Inferior parietal cortex (tissue), 1 donor: ENCODE measurements around the gene GALNTL6.

ENCODE experiments used
- DNase-seq: peaks from one replicate; pipeline ENCODE4 v3.0.0-alpha.2; 2016; ENCODE audit errors: extremely low spot score

Gene GALNTL6

DNA sequence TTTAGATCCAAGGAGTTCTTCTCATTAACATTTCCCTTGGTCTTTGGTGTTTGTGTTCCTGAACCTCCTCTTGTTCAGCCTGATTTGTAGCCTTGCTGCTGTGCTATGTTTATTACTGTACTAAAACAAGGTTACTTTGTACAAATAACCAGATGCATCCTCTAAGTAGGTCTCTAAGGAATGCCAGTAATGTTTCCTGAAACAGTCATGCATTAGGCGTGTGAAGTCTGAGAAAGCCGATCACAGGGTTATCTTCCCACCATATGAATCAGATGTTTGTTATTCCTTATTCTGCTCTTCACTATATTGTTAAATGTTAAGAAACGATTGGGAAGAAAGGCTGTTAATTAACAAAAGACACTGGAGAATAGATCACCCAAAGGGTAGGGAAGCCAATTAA, 66.9 kb downstream of the GALNTL6 start:
- DNase-seq: no peak

DNA sequence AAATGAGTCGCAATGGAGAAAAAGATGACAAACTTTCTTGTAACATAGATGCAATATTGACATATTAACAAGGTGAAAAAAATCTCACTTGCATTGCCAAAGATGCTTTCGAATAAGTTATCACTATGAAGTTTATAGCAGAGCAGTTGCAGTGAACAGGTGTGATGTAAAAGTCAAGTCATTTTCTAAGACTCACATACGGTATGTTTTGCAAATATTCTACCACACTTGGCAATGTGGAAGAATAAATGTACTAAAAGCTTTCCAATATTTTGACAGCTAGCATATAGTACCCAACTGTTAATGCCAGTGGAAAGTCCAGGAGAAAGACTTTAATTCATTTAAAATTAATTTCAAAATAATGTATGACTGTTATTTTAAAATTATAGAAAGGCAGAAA, 76.5 kb downstream of the GALNTL6 start:
- DNase-seq: no peak

DNA sequence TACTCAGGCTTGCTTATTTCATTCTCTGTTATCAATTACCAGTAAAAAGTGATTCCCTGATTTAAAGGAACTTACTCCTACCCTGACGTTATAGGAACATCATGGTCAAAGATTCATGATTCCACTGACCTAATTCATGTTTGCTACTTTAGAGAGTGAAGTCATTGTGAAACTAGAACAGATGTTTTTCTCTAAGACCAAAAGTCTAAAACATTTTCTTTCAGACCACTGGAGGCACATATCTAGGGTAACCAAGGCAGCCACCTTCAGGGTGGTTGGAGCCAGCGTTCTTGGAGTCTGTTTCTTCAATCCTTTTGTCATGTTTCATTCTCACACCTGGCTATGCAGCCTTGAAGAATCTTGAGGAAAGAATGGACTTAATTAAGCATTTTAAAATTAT, 77.8 kb downstream of the GALNTL6 start:
- no peak for DNase-seq

DNA sequence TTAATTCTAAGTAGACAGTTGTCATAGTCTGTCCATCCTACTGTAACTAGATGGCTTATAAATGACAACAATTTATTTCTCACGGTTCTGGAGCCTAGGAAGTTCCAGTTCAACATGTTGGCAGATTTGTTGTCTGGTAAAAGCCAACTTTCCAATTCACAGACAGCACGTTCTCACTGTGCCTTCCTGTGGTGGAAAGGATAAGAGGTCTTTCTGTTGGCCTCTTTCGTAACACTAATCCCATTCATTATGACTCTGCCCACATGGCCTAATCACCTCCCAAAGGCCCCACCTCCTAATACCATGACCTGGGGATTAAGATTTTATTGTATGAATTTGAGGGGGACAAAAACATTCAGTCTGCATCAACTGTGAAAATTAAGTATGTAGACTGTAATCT, 83.2 kb downstream of the GALNTL6 start:
- no peak for DNase-seq

DNA sequence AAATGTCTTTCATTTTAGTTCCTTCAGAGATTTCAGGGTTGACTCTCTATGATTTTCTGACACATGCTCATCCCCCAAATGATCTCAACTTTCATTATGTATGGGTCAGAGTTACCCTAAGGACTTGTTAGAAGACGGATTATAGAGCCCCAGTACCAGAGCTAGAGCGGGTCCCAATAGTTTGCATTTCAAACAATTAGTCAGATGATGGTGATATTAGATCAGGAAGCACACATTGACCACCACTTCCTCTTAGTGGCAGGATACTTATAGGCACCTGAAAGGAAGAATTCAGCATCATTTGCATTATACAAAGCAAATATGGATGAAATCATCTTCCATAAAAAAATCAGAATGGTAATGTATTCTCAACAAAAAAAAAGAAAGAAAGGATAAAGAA, 106.1 kb downstream of the GALNTL6 start:
- no peak for DNase-seq

DNA sequence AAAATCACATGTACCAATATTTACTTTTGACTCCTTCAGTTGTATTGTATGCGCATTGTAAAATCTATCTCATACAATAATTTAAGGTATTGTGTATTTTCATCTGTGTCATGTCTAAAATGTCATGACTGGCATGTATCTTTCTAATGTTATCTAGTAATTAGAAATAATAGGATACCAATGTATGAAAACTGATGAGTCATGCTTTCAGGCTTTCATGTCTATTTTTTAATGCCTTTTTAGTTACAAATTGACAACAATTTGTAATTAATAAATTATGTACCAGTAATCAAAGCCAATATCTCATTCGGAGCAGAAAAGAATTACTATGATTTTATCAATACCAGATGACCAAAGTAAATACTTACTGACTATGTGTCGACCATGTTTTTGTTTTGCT, 107.7 kb downstream of the GALNTL6 start:
- DNase-seq: no peak

DNA sequence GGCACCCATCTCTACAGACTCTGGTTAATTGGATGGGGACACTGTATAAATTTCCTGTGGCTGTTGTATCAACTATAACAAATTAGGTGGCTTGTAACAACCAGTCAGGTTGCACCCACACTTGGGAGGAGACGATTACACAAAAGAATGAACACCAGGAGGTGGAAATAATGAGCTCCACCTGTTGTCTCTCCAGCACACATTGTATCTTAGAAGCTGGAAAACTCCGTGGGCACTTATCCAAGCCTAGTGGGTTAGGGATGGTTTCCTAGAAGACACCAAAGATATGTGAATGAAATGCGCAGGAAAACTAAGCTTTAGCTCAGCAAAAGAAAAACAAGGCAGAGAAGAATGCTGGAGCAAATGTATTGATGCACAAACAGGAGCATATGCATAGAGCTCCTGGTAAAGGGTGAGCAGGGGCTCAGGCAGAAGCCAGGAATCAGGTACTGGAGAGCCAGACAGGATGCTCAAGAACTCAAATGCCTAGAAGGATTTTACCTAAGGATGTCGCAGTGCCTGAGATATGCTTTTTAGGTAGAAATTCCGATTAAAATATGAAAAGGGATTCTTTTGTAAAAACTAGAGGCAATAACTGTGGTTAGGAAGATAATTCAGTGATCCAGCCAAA, 111.7 kb downstream of the GALNTL6 start:
- DNase-seq: no peak

DNA sequence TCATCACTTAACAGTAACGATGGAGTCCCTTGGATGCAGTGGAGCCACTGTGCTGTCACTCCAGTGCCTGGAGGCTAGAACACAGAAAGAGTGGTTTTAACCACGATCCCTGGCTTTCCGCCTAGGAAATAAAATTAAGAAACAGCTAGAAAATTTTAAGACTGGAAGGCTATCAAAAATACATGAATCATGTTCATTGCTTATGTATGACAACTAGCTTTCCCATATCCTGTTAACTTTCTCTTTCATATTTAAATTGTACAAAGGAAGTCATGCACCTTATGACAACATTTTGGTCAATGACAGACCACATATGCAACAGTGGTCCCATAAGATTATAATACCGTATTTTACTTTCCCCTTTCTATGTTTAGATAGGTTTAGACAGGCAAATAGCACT, 115.1 kb downstream of the GALNTL6 start:
- no peak for DNase-seq

DNA sequence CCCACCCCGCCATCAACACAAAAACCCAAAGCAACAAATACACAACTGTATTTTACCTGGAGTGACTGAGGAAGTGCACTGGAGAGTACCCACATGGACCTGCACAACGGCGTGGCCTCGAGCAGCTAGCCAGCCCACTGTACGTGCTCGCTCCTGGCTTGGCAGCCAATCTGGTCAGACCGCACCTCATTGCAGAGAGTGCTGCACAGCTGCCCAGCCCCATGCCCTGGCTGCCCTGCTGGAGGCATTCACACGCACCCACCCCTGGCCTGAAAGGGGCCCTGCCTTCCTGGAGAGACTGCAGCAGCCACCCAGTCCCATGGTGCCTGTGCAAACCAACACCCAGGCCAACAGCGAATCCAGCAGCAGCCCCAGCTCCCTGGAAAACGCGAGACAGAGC, 116.3 kb downstream of the GALNTL6 start:
- DNase-seq: no peak

DNA sequence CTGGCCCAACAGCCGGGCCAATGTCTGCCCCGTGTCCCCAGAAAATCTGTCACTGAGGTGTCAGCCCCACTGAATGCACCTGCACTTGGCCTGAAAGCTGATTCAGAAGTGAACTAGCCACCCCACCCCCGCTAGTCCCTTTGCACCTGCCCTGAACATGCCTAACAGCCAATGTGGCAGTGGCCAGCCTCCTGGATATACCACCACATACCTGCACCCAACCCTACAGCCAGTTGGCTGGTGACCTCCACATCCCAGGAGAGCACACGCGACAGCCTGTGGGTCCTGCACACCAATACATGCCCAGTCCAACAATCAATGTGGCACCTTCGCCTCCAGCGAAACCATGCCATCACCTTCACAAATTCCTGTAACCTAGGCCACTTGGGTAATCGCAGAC, 116.7 kb downstream of the GALNTL6 start:
- no peak for DNase-seq

DNA sequence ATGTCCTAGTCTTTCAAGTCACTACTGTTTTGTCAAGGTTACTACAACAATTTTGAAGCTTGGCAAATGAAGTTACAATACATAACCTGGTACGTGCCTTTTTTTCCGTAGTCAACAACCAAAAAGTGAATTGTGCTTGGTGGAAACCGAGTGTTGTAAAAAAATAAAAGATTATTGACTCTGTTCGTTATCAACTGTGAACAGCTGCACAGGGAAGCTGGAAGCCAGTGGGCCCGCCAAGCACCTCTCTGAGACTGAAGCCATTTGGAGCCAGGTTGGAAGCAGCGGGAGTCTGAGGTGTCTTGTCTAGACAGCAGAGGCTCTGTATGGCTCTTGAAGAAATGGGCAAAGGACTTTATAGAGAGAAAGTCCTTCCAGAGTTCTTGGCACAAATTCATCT, 119.0 kb downstream of the GALNTL6 start:
- DNase-seq: no peak

DNA sequence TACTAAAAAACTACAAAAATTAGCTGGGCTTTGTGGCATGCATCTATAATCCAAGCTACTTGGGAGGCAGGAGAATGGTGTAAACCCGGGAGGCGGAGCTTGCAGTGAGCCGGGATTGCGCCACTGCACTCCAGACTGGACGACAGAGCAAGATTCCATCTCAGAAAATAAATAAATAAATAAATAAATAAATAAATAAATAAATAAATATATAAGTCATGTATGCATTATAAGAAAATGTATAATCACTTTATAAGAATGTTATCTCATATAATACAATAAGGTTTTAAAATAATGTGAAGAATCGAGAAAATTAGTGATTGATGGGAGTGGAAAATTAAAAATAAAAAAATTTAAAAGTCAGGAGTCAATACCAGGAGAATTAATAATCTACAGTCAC, 127.5 kb downstream of the GALNTL6 start:
- no peak for DNase-seq

DNA sequence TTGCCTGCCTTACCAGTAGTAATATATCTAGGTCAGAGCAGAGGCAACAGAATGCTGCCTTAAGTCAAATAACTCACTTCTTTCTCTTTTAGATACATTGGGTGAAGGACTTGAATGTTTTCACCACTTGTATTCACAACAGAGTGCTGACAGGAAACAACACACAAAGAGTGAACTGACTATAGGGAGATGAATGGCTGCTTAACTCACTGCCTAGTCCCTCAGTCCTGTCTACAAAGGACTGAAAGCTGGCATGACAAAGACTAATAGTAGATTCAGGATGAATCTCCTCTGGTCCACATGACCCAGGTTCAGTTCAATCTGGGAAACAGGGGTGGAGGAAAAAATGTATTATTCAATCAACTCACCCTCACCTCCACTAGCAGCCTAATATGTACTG, 134.2 kb downstream of the GALNTL6 start:
- DNase-seq: no peak

DNA sequence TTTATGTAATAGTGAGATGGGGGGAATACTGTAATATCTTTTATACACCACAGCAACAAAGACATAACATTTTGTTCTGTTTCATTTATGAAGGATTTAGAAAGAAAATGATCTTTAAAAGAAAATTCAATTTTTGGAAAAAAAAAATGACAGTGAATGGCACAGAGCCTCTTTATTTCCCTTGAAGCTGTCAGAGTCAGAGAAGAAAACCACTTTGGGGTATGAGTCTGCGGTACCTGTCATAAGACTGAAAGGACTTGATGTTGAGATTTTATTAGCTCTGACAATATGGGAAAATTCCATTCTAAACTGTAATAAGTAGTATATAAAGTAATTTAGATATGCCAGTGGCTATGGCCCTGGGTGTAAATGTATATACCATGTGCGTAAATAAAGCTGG, 134.8 kb downstream of the GALNTL6 start:
- no peak for DNase-seq

DNA sequence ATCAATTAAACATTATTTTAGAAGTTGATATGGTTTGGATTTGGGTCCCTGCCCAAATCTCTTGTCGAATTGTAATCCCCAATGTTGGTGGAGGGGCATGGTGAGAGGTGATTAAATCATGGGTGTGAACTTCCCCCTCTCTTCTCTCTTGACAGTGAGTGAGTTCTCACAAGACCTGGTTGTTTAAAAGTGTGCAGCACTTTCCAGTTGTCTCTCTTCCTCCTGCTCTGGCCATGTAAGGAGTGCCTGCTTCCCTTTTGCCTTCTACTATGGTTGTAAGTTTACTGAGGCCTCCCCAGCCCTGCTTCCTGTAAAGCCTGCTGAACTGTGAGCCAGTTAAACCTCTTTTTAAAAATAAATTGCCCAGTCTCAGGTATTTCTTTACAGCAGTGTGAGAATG, 141.4 kb downstream of the GALNTL6 start:
- DNase-seq: no peak

DNA sequence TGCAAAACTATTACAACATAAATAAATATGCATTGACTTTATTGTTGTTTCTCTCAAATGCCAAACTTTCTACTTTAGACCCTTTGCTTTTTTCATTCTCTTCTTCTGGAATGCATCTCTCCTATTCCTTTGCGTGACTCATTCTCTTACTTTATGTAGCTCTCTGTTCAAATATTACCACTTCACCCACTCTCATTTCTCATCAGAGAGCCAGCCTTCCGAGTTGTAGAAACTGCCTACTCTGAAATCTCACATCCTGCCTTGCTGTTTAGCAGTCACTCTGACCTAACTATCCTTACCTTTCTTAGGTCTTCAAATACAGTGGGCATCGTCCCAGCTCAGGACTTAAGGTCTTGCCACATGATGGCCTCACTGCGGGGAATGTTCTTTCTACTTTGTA, 143.5 kb downstream of the GALNTL6 start:
- no peak for DNase-seq

DNA sequence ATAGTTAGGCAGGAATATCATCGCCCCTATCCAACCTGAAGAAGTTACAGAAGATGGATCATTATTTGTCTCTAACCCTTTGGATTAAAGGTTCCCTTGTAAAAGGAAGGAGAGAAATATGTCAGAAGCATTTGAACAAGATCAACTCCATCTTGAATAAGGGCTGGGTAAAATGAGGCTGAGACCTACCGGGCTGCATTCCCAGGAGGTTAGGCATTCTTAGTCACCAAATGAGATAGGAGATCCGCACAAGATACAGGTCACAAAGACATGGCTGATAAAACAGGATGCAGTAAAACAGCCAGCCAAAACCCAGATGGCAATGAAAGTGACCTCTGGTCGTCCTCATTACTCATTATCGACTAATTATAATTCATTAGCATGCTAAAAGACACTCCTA, 148.9 kb downstream of the GALNTL6 start:
- no peak for DNase-seq

DNA sequence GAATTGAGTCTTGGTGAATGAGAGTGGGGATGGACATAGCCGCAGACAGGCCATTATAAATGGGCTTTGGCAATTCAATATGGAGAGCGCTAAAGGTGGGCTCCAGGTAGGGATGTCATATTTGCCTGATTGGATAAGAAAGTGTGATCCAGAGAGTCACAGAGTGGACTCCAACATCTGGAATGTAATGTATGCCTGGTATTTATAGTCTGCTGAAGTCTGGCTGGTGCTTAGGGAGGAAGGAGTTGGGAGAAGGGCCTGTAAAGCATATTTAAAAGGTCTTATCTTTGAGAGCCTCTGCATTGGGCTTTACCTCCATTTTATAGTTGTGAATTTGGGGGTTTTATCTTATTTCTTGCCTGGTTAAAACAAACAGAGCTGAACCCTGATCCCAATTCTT, 153.2 kb downstream of the GALNTL6 start:
- no peak for DNase-seq

DNA sequence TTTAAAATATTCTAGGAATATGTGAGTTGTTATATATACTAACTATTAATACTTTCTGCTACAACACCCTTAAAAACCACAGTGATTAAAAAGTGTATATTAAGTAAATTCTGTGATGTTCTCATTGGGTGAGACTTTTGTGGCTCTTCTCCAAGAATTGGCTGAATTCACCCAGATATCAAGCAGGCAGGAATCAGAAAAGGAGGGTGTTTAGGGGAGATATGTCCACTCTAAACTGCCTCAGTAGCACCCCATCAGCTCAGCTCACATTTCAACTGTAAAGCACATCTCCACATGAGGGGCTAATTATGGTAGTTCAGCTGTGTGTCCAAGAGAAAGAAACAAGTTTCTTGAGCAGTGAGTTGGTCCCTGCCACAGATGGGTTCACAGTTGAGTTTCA, 165.0 kb downstream of the GALNTL6 start:
- no peak for DNase-seq

DNA sequence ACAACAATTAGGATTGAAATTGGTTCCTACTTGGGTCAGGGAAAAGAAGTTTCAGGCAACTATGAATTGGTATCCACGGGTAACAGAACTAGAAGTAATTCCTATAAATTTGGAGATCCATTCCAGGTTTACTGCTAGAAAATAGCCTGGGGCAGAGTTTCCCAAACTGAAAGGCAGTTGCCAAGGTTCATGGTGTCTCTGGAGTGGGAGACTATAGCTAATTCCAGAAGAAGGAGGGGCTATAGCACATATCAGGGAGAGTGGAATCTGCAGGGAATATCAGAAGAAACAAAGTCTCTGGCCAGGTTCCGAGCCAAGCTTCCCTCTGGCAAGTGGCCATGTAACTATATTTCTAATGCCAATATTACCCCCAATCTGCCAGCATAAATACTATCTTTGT, 166.3 kb downstream of the GALNTL6 start:
- DNase-seq: no peak

DNA sequence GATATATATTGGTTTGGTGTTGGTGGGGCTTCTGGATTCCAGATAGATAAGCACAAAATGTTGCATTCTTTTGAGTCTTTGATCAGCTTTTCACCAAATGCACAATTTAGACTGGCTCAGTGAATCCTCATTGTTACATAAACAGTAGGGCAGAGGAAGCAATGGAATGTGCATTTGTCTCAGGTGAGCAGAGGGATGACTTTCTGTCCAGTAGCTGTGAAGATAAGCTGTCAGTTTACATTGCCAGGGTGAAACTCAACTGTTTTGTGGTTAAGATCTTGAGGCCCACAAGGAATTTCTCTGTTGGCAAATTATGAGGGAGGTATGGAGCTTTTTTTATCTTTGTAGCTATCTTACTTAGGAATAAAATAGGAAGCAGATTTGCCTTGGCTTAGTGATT, 168.0 kb downstream of the GALNTL6 start:
- no peak for DNase-seq

DNA sequence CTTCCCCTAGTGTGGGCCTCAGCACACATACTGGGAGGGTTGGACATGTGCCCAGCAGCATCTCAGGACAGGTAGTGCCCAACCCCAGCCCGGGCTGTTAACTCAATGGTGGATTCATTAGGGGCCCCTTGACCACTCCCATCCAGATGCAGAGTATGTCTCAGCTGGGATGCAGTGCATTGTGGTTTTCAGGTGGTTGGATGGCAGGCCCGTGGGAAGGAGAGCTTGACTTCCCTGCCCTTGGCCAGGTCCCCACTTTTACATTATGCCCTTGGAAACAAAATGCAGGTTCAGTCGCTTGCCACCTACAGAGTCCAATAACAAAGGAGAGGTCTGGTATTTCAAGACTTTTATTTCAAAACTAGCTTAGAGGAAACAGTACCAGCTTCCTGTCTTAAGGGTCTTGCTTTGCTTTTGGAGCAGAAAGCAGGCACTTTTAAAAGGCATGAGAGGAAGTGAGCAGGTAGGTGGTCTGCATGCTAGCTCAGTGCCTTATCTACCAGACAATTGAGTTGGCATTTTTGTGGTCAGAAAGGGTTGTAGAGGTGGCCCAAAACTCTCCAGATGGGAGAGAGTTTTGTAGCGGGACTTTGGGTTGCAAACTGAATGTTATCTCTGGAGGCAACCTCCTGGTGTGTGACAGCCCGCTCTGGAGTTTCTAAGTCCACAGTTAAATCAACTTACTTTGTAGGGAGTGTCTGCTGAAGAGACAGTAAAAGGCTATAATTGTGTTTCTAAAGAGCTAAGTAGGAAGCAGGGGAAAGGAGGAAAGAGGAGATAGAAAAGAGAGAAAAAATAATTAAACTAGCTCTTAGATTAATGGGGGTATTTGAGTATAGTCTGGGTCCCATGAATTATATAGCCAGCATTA, 171.0 kb downstream of the GALNTL6 start:
- DNase-seq: no peak

DNA sequence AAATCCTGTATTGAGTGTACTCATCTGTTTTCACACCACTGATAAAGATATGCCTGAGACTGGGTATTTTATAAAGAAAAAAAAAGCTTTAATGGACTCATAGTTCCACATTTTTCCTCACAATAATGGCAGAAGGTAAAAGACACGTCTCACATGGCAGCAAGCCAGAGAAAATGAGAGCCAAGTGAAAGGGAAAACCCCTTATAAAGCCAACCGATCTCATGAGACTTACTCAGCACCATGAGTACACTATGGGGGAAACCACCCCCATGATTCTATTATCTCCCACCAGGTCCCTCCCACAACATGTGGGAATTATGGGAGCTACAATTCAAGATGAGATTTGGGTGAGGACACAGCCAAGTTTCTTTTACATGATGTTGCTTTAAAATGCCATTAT, 171.9 kb downstream of the GALNTL6 start:
- DNase-seq: no peak

DNA sequence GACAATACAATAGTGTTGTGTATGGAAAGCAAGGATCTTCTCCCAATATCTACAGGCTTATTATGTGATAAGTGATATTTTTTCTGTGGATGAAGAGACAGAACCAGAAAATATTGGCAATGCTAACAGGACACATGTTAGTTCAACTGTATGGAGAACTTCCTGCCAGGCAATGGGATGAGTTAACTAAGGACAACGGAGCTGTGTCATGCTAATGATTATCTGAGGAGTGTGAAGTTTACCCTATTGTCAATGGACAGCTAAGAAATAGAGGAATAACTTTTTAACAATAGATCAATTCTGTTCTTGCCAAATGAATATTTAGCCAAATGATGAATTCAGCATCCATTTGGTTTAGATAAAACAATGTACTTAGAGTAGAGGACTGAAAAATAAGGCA, 180.0 kb downstream of the GALNTL6 start:
- no peak for DNase-seq
